Umbilical cord (tissue), 2 donors: ENCODE data around the gene JUNB. TPM values are rescaled to one million over a fixed set of nuclear protein-coding genes. Genes with fewer than 3 reads are reported as not detected.

Source experiments
- DNase-seq: peaks from one replicate; pipeline ENCODE4 v3.0.0-alpha.2; 2015; ENCODE audit warnings: low spot score
- total RNA-seq: library from RNA; depleted of rRNA; stranded (reverse); fragments of >200 nt; gene quantifications from one replicate; pipeline ENCODE4 v1.2.3, GENCODE V29; 2014; ENCODE audit warnings: low replicate concordance; ENCODE audit not compliant: insufficient read depth

The JUNB gene
- total RNA-seq, 1 donor from 2014 or later = 277 TPM

GRCh38 chr19:12840091-12841079 lies 49.1 kb downstream of the JUNB start:
- DNase-seq = no peak

DNA sequence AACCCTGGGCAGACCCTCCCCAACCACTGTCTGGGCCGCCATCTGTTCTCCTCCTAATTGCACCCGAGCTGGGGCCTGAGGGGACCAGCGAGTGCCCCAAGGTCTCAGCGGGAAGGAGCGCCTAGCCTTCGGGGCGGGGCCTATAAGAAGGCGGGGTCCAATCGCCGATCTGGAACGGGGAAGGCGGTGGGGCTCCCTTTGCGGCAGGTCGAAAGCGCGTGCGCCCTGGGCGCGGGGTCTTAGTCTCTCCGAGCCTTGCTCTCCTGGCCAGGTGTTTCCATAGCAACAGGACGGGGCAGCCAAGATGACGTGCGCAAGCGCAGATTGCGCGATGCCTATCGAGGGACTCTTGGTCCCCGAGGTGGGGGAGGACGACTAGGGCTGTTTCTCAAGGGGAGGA lies 49.8 kb downstream of the JUNB start:
- no peak for DNase-seq

GRCh38 chr19:12842511-12842910 lies 51.2 kb downstream of the JUNB start:
- no peak for DNase-seq

Other genes with a start within 250 kb of the JUNB start
- 26.5 TPM for gene ZNF564, start 240.0 kb upstream of the JUNB start, total RNA-seq
- 4.1 TPM for gene ZNF490, start 180.7 kb upstream of the JUNB start, total RNA-seq
- gene ZNF791, start 180.6 kb upstream of the JUNB start, total RNA-seq = 19.0 TPM
- 22.1 TPM for gene MAN2B1, start 124.7 kb upstream of the JUNB start, total RNA-seq
- gene WDR83, start 124.7 kb upstream of the JUNB start, total RNA-seq = 24.8 TPM
- 36.4 TPM for gene DHPS, start 109.6 kb upstream of the JUNB start, total RNA-seq
- gene GNG14, start 103.5 kb upstream of the JUNB start, total RNA-seq = not detected
- not detected for gene FBXW9, start 94.9 kb upstream of the JUNB start, total RNA-seq
- 18.5 TPM for gene TNPO2, start 67.6 kb upstream of the JUNB start, total RNA-seq
- 116 TPM for gene TRIR, start 56.8 kb upstream of the JUNB start, total RNA-seq
- 25.0 TPM for gene GET3, start 54.0 kb upstream of the JUNB start, total RNA-seq
- not detected for gene BEST2, start 39.7 kb upstream of the JUNB start, total RNA-seq
- gene HOOK2, start 15.9 kb upstream of the JUNB start, total RNA-seq = 17.1 TPM
- gene PRDX2, start 10.3 kb downstream of the JUNB start, total RNA-seq = 112 TPM
- not detected for gene THSD8, start 10.6 kb downstream of the JUNB start, total RNA-seq
- 5.3 TPM for gene RNASEH2A, start 15.1 kb downstream of the JUNB start, total RNA-seq
- gene RTBDN, start 43.1 kb downstream of the JUNB start, total RNA-seq = not detected
- 2.2 TPM for gene MAST1, start 47.0 kb downstream of the JUNB start, total RNA-seq
- 21.7 TPM for gene DNASE2, start 90.0 kb downstream of the JUNB start, total RNA-seq
- 3.1 TPM for gene KLF1, start 95.7 kb downstream of the JUNB start, total RNA-seq
- 9.1 TPM for gene GCDH, start 99.7 kb downstream of the JUNB start, total RNA-seq
- gene SYCE2, start 127.8 kb downstream of the JUNB start, total RNA-seq = not detected
- gene FARSA, start 142.2 kb downstream of the JUNB start, total RNA-seq = 40.0 TPM
- gene CALR, start 147.1 kb downstream of the JUNB start, total RNA-seq = 404 TPM
- gene RAD23A, start 154.4 kb downstream of the JUNB start, total RNA-seq = 18.8 TPM
- 18.3 TPM for gene GADD45GIP1, start 165.7 kb downstream of the JUNB start, total RNA-seq
- not detected for gene DAND5, start 178.1 kb downstream of the JUNB start, total RNA-seq
- 56.8 TPM for gene NFIX, start 204.0 kb downstream of the JUNB start, total RNA-seq